GM19452 (cell line): ENCODE results near the gene ZBTB17.
"Not testable (repeated sequence)": the region's sequence is repeated elsewhere in the genome, so short reads cannot be mapped to it uniquely, and the experiment has no call there.

Experiments used
- ATAC-seq: cut with Tn5 transposase; IDR thresholded peaks from one replicate; pipeline ENCODE4 v1.9.1; 2021; ENCODE audit not compliant: unreplicated experiment

Gene ZBTB17

GRCh38 chr1:15908597-15908996 is 67.3 kb downstream of the ZBTB17 start:
- no peak for ATAC-seq

DNA sequence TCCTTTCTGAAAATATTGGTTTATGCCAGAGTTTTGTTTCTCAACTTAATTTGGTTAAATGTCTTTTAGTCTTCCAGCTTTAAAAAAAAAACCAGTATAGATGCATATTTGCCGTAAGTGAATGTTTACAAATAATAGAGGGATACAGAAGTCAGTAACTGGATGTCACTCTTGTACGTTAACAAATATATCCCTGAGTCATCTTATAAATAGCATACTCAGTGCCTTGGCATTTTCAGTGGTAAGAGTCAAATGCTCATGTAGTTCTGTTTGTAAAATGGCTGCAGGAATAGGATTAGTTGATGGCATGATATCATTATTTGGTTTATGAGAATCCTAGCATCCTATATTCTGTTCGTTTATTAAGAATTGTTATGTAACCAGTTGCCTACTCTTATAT is 73.0 kb downstream of the ZBTB17 start:
- no peak for ATAC-seq

GRCh38 chr1:15900662-15901279 is 75.1 kb downstream of the ZBTB17 start:
- ATAC-seq = no peak

DNA sequence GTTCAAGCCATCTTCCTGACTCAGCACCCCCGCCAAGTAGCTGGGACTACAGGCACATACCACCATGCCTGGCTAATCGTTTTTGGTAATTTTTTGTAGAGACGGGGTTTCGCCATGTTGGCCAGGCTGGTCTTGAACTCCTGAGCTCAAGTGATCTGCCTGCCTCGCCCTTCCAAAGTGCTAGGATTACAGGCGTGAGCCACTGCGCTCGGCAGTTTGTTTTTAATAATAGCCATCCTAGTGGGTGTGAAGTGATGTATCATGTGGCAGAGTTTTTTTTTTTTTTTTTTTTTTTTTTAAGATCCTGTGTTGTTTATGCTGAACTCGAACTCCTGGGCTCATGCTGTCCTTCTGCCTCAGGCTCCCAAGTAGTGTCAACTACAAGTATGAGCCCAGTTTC is 76.6 kb downstream of the ZBTB17 start:
- ATAC-seq = no peak

- ATAC-seq = not testable (repeated sequence)
These were observed 78.9 kb downstream of the ZBTB17 start for GRCh38 chr1:15896841-15897610.

GRCh38 chr1:15895233-15895632 is 80.7 kb downstream of the ZBTB17 start:
- ATAC-seq = no peak

- ATAC-seq = not testable (repeated sequence)
These were observed 82.9 kb downstream of the ZBTB17 start for GRCh38 chr1:15892857-15893599.
